Glutamatergic neuron (in vitro differentiated cells): ENCODE results near the gene TSHZ2. TPM values are rescaled to one million over a fixed set of nuclear protein-coding genes. Genes with fewer than 3 reads are reported as not detected.

Experiments
- DNase-seq: peaks from one replicate; pipeline ENCODE4 v3.0.0; 2022
- H3K27ac Mint-ChIP-seq: one replicate; pipeline ENCODE4 v1.8.0; 2020; ENCODE audit warnings: mild to moderate bottlenecking, mixed read lengths, inconsistent platforms; ENCODE audit not compliant: unreplicated experiment
- H3K27me3 Mint-ChIP-seq: one replicate; pipeline ENCODE4 v1.8.0; 2020; ENCODE audit warnings: mild to moderate bottlenecking, moderate library complexity, mixed read lengths, inconsistent platforms; ENCODE audit not compliant: unreplicated experiment
- H3K36me3 Mint-ChIP-seq: one replicate; pipeline ENCODE4 v1.8.0; 2020; ENCODE audit warnings: mild to moderate bottlenecking, mixed read lengths, inconsistent platforms; ENCODE audit not compliant: unreplicated experiment
- H3K4me1 Mint-ChIP-seq: one replicate; pipeline ENCODE4 v1.8.0; 2020; ENCODE audit warnings: mild to moderate bottlenecking, low read depth, mixed read lengths, inconsistent platforms; ENCODE audit not compliant: unreplicated experiment
- H3K4me3 Mint-ChIP-seq: one replicate; pipeline ENCODE4 v1.8.0; 2020; ENCODE audit warnings: mild to moderate bottlenecking, mixed read lengths, inconsistent platforms; ENCODE audit not compliant: unreplicated experiment
- H3K9me3 Mint-ChIP-seq: one replicate; pipeline ENCODE4 v1.8.0; 2020; ENCODE audit warnings: mild to moderate bottlenecking, moderate library complexity, mixed read lengths, inconsistent platforms; ENCODE audit not compliant: unreplicated experiment
- total RNA-seq: library from RNA; stranded (reverse); fragmentation: NEBNext Ultra II Directional; extraction: Animal tissue kit (Norgen Biotek cat#: 25700); gene quantifications from one replicate; pipeline ENCODE4 v1.2.1, GENCODE V29; 2021; ENCODE audit not compliant: unreplicated experiment
- TF ChIP-seq, protein P1 (sequence below): fragments of 200-600 bp; sonication (generic); IDR thresholded peaks from one replicate; pipeline ENCODE4 v1.5.0; 2021; ENCODE audit not compliant: partially characterized antibody, unreplicated experiment

The TSHZ2 gene
- total RNA-seq, 1 donor from 2014 or later: 10.0 TPM

DNA sequence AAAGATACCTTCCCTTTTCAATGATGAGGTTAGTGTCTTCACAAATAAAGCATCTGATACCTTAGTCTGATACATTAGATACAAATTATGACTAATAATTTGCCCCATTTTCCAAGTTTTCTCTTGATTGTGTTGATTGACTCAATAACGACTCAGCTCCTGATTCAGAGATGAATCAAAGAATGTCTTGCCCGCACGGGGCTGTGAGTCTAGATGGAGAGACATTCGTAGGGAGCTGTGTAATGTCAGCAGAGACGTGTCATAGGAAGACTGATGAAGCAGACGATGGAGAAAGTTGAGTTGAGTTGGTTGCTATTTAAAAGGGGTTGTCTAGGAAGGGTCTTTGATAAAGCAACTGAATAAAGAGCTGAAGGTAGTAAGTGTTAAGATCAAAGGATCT, 78.2 kb downstream of the TSHZ2 start:
- TF ChIP-seq, protein P1, sequence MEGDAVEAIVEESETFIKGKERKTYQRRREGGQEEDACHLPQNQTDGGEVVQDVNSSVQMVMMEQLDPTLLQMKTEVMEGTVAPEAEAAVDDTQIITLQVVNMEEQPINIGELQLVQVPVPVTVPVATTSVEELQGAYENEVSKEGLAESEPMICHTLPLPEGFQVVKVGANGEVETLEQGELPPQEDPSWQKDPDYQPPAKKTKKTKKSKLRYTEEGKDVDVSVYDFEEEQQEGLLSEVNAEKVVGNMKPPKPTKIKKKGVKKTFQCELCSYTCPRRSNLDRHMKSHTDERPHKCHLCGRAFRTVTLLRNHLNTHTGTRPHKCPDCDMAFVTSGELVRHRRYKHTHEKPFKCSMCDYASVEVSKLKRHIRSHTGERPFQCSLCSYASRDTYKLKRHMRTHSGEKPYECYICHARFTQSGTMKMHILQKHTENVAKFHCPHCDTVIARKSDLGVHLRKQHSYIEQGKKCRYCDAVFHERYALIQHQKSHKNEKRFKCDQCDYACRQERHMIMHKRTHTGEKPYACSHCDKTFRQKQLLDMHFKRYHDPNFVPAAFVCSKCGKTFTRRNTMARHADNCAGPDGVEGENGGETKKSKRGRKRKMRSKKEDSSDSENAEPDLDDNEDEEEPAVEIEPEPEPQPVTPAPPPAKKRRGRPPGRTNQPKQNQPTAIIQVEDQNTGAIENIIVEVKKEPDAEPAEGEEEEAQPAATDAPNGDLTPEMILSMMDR: no peak
- DNase-seq: no peak
- Mint-ChIP-seq H3K4me1 (no peaks in the 10 kb centered on the region), H3K27me3 (peaks cover 2% of the 10 kb centered on the region), H3K36me3 (peaks cover 5% of the 10 kb centered on the region), H3K27ac (no peak overlapping the region), H3K4me3 (no peak overlapping the region), H3K9me3 (no peaks in the 10 kb centered on the region)

DNA sequence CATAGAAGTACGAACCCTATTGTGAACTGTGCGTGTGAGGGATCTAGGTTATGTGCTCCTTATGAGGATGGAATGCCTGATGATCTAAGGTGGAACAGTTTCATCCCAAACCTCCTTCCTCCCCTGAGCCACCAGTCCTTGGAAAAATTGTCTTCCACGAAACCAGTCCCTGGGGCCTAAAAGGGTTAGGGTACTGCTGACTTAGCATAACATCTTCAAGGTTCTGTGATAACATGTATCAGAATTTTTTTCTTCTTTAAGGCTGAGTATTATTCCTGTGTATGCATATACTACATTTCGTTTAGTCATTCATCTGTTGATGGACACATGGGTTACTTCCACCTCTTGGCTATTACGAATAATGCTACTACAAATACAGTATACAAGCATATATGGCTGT, 80.2 kb downstream of the TSHZ2 start:
- H3K4me1 Mint-ChIP-seq: no peaks in the 10 kb centered on the region
- no peak for DNase-seq
- no peaks in the 10 kb centered on the region for H3K27me3 Mint-ChIP-seq
- no peak overlapping the region for H3K27ac Mint-ChIP-seq
- no peak overlapping the region for H3K4me3 Mint-ChIP-seq
- peaks cover 5% of the 10 kb centered on the region for H3K36me3 Mint-ChIP-seq
- TF ChIP-seq, protein P1: no peak
- no peaks in the 10 kb centered on the region for H3K9me3 Mint-ChIP-seq

DNA sequence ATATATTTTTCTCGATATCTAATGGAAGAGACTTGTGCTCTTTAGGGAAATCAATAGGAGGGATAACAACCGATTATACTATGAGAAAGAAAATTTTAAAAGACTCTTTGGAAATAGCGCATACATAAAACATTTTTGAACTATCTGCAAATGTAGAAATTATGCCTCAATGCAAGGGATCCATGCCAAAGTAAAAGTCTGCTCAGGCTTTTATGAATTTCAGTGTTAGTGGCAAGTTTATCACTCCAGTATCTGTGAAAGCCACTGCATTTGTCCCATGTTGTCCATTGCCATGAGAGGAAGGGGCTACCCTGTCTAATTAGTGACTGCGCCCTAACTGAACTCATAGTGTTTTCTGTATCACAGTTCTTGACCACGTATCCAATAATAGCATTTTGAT, 81.4 kb downstream of the TSHZ2 start:
- Mint-ChIP-seq H3K27ac (no peak overlapping the region), H3K9me3 (no peaks in the 10 kb centered on the region), H3K36me3 (no peaks in the 10 kb centered on the region), H3K4me3 (no peak overlapping the region), H3K27me3 (no peaks in the 10 kb centered on the region), H3K4me1 (no peaks in the 10 kb centered on the region)
- DNase-seq: no peak
- TF ChIP-seq, protein P1: no peak

DNA sequence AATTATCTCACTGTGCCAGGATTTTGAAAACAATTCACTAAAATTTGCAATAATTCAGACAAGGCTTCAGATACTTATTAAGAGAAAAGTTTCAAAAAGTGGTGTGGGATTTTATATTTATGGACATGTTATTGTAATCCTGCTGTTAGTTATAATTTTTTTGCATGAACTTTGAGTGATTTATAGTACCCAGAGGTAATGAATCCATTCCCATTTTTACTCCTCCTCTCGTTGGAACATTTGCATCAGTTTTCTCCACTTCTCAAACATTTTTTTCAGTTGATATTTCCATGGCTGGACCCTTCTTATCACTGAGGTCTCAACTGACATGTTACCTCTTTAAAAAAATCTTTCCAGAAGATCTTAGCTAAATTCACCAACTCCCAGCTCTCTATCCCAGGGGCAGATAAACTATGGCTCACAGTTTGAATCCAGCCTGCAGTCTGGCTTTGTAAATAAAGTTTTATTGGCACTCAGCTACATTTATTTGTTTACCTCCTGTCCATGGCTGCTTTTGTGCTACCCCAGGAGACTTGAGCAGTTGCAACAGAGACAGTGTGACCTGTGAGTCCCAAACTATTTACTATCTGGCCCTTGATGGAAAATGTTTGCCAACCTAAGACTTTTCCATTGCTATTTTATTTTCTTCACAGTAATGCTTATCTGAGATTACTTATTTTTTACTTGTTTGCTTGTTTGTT, 83.4 kb downstream of the TSHZ2 start:
- DNase-seq: no peak
- Mint-ChIP-seq H3K9me3 (no peaks in the 10 kb centered on the region), H3K4me3 (no peak overlapping the region), H3K27ac (no peak overlapping the region), H3K36me3 (no peaks in the 10 kb centered on the region), H3K4me1 (peaks cover 11% of the 10 kb centered on the region), H3K27me3 (no peaks in the 10 kb centered on the region)
- TF ChIP-seq, protein P1: no peak

DNA sequence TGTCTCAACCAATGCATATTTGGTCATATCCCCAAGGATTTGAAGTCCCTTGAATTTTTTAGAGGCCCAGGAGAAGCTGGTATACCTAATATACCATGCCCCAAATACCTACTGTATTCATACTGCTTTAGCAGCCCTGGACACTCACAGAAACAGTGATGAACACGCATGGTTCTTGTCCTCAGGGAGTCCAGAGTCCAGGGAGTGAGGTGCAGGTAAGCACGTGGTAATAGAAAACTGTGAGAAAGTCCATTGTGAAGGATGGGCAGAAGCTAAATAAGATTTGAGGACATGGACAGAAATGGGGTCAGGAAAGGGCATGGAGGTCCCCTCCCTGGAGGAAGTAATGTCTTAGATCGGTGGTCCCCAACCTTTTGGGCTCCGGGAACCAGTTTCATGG, 85.4 kb downstream of the TSHZ2 start:
- Mint-ChIP-seq H3K4me1 (peaks cover 11% of the 10 kb centered on the region), H3K27me3 (no peaks in the 10 kb centered on the region), H3K27ac (no peak overlapping the region), H3K4me3 (no peak overlapping the region), H3K36me3 (no peaks in the 10 kb centered on the region), H3K9me3 (no peaks in the 10 kb centered on the region)
- TF ChIP-seq, protein P1: no peak
- DNase-seq: no peak
